Measurements from ENCODE around the gene ZFYVE21.

- TF ChIP-seq, protein P1, sequence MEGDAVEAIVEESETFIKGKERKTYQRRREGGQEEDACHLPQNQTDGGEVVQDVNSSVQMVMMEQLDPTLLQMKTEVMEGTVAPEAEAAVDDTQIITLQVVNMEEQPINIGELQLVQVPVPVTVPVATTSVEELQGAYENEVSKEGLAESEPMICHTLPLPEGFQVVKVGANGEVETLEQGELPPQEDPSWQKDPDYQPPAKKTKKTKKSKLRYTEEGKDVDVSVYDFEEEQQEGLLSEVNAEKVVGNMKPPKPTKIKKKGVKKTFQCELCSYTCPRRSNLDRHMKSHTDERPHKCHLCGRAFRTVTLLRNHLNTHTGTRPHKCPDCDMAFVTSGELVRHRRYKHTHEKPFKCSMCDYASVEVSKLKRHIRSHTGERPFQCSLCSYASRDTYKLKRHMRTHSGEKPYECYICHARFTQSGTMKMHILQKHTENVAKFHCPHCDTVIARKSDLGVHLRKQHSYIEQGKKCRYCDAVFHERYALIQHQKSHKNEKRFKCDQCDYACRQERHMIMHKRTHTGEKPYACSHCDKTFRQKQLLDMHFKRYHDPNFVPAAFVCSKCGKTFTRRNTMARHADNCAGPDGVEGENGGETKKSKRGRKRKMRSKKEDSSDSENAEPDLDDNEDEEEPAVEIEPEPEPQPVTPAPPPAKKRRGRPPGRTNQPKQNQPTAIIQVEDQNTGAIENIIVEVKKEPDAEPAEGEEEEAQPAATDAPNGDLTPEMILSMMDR (IDR thresholded peaks at IDR 0.05; ENCODE audit: insufficient read depth, low read length): no peak
- TF ChIP-seq POLR2AphosphoS5 (IDR thresholded peaks at IDR 0.05; ENCODE audit: low read depth) (no peak), REST (IDR thresholded peaks at IDR 0.05; ENCODE audit: insufficient replicate concordance, low read depth) (no peak), GABPA (IDR thresholded peaks at IDR 0.05; ENCODE audit: low read depth) (no peak), SPI1 (IDR thresholded peaks at IDR 0.05; ENCODE audit: borderline replicate concordance, low read depth) (no peak)
These were observed 38.5 kb upstream of the ZFYVE21 start for GRCh38 chr14:103676881-103677675.

Data from HL-60 (cell line).